EH (cell line): ENCODE measurements around the gene EPHB6.
A peak's percentile ranks its signal among the peaks of the same experiment; 100 is the strongest.

Experiments used
- DNase-seq: peaks from one replicate; pipeline ENCODE4 v3.0.0-alpha.2; 2015; ENCODE audit warnings: low read depth

The EPHB6 gene

GRCh38 chr7:142835487-142835886 lies 19.4 kb upstream of the EPHB6 start:
- no peak for DNase-seq

GRCh38 chr7:142836426-142836825 lies 18.4 kb upstream of the EPHB6 start:
- DNase-seq, result no peak

GRCh38 chr7:142838461-142839213 lies 16.2 kb upstream of the EPHB6 start:
- no peak for DNase-seq

- DNase-seq, result no peak
Observed at GRCh38 chr7:142842251-142842766, 12.6 kb upstream of the EPHB6 start.

DNA sequence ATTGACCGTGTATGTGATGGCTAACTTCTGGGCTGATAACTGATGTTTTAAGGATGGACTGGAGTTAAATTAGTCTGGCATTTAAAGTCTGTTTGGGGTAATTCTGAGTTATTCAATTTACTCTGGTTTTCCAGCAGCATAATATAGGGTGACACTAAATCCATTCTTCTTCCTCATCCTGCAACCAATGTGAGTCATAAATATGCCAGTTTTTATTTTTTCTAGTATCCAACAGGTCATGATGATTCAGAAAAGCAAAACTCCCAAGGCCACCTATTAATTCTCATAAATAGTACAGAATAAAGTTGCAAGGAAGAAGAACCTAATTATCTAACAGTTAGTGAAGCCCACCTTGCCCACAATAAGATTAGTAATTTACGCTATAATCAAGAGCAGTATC lies 7.5 kb upstream of the EPHB6 start:
- DNase-seq, result no peak

DNA sequence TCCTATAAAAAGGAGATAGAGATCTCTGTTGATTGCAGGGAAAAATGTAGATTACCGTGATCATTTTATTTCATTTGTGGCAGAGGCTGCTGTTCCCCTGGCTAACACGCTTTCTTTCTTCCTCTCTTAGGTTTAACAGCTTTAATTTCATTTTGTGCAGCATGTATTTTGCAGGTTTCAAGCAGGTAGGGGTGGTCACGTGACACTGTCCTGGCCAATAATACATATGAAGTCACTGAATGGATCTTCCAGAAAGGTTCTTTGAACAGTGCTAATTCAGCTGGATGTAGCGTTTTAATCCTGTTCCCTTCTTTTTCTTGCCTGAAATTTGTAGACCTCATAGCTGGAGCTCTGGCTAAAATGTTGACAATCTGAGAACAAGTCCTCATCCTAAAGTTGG lies 3.6 kb upstream of the EPHB6 start:
- no peak for DNase-seq

GRCh38 chr7:142851919-142852318 lies 3.0 kb upstream of the EPHB6 start:
- DNase-seq, result no peak

GRCh38 chr7:142853739-142854371 lies 1.0 kb upstream of the EPHB6 start:
- peak; percentile 53 for DNase-seq

DNA sequence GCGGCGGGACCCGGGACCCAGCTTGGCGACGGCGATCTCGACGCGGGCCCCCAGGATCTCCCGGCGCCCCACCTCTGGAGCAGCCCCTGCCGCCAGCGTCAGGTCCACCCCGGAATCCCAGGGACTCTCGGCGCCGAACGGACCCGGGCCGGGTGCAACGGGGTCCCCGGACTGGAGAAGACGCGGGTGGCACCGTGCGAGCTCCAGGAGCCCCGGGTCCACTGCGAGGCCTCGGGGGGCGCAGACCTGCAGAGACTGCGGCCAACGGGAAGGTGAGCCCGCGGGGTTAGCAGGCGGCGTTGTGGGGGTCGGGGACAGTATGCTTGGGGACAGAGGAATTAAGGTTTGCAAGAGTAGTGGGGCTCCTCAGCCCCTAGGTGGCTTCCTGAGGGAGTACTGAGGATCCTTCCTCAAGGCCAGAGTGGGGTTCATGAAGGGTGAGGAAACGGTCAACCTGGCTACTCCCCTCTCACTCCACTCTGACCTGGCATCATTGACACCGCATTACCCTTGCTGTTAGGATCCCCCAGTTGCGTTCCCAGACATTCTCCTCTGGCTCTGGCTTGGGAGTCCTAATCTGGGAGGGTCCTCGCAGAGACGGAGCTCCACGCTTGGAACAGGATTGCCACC lies 353 bp downstream of the EPHB6 start:
- no peak for DNase-seq

- peak; percentile 29 for DNase-seq
Observed at GRCh38 chr7:142855756-142856564, 1.1 kb downstream of the EPHB6 start.

- no peak for DNase-seq
Observed at GRCh38 chr7:142856565-142857245, 1.8 kb downstream of the EPHB6 start.

- no peak for DNase-seq
Observed at GRCh38 chr7:142857625-142858024, 2.7 kb downstream of the EPHB6 start.

DNA sequence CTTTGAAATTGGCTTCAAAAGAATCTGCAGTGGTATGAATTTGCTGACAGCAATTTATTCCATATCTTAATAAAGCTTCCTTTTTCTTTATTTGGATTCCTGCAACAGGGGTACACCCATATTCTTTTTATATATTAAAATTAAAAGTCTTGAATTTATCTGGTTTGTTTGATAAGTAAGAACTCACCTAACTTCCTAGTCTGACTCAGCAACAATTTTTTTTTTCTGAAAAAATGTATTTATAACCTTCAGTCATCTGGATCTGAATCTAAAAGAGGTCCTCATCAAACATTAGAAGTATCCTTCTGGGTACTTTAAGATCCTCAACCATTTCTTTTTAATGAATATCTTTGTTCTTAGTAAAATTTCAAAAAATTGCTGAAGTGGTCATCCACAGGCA lies 4.5 kb downstream of the EPHB6 start:
- DNase-seq, result no peak

GRCh38 chr7:142859829-142860228 lies 5.0 kb downstream of the EPHB6 start:
- peak; percentile 71 for DNase-seq

DNA sequence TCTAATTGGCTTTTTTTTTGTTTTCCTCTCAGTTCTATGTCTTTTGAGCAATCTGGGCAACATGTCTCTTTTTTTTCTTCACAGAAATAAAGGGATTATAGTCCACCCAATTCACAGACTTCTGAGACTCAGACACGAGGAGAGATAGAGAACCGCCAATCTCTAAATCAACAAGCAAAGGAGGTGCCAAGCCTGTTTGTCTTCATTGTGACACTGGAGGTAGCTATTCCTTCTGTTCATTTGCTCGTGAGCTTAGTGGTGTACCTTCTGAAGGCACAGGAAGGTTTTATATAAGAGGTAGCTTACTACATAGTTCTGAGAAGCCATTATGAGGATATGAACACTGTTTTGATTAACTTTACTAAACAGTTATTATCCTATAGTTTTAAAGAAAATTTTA lies 6.1 kb downstream of the EPHB6 start:
- no peak for DNase-seq

DNA sequence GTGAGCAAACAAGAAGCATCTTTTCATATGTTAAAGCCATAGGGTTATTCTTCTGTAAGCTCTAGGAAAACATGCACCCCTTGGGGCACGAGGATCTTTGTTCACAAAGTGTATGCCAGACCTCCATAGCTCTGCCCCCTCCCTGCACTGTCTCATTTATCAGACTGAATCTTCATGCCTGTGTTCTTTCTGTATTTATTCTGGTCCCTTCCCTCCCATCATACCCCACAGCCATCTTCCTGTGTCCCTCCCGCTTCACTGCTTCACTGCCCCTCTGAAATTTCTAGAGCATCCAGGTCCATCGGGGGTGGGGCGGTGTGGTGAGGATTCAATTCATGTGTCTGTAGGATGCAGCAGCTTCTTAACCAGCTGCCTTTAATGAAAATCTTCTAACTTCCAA lies 7.5 kb downstream of the EPHB6 start:
- DNase-seq, result no peak

DNA sequence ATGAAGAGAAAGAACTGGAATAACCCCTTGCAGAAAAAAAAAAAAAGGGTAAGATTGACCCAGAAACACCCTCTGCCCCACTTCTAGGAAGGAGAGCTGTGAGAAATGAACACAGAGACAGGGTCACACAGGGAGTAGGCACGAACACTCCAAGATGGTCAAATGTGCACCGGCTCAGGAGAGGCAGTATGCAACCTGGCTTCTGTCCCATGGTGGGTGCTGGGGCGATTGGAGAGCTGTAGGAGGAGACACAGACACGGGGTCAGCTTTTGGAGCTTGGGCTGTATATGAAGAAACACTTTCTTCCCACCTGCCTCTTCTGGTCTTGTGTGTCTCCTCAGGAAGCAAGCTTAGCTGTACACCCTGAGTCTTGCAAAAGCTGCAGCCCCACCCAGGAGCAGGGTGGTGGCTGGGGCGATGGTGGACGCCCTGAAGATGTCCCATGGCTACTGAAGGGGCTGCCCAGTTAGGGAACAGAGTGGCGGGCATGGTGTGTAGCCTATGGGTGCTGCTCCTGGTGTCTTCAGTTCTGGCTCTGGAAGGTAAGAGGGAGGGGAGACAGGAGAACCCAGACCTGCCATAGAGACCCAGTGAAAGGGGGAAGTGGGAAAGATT lies 8.0 kb downstream of the EPHB6 start:
- DNase-seq, result no peak

- no peak for DNase-seq
Observed at GRCh38 chr7:142863891-142864685, 9.2 kb downstream of the EPHB6 start.

DNA sequence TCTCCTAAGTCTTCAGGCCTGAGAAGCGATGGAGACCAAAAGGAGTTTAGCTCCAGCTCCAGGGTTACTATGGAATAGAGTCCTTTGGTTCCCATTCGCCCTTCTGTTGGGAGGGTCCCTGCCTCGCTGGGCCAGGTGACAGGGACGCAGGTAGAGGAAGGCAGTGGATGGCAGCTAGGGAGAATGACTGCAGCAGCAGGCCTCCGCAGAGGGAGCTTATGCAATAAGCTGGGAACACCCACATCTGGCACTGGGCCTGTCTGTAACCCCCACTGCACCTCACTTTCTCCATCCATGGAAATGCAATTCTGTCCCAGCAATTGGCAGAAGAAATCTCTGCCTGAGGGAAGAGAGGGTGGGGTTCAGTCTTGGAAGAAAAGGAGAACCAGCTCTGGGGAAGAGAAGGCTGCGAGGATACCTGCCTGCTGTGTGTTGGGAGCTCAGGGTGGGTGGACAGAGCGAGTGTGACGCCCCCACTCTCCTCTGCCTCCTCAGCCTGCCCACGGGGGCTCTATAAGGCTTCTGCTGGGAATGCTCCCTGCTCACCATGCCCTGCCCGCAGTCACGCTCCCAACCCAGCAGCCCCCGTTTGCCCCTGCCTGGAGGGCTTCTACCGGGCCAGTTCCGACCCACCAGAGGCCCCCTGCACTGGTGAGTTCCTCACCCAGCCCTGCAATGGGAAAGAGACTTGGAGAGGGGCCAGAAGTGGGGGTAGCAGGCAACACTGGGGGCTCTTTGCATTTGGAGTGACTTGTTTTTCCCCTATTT lies 10.3 kb downstream of the EPHB6 start:
- DNase-seq, result no peak

- no peak for DNase-seq
Observed at GRCh38 chr7:142865766-142866165, 10.9 kb downstream of the EPHB6 start.
